Transverse colon (tissue), 3 donors: Measurements from ENCODE around the gene KPNA6.

Experiments used
- EP300 ChIP-seq: sonication (generic); formaldehyde crosslinking; IDR thresholded peaks from one replicate; pipeline ENCODE4 v1.6.1; 2017; ENCODE audit warnings: antibody characterized with exemption, low read depth
- POLR2A ChIP-seq: fragments of 450-650 bp; IDR thresholded peaks from one replicate; pipeline ENCODE4 v1.6.1; 2016; ENCODE audit warnings: antibody characterized with exemption, mild to moderate bottlenecking, moderate library complexity
- TF ChIP-seq, protein P1 (sequence below), 5 experiments: fragments of 200-600 bp in 3 of 5; fragments of 450-650 bp in 2 of 5; sonication (generic) in 3 of 5; IDR thresholded peaks; 1 replicate in 2 of 5; 2 replicates in 3 of 5; pipeline ENCODE4 v1.5.1; 2016 to 2017; ENCODE audit warnings: antibody characterized with exemption in 5 of 5, inconsistent platforms in 3 of 5, mild to moderate bottlenecking in 2 of 5, moderate library complexity in 1 of 5

DNA sequence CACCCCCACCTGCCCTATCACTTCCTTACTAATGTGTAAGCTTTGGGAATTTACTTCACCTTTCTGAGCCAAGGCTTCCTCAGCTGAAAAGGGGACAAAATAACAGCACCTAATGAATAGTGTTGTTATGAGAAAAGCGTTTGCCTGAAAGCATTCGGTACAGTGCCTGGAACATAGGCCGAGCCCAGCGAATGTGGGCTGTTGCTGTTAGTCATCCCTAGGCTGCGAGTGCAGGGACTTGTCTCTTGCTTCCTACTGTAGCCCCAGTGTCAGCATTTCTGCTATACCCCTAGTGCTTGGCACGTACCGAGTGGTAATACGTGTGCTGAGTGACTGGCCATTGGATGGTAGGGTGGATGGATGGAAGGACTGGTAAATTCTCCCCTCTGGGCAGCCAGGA lies 16.7 kb upstream of the KPNA6 start:
- TF ChIP-seq EP300, result no peak
- TF ChIP-seq, protein P1, sequence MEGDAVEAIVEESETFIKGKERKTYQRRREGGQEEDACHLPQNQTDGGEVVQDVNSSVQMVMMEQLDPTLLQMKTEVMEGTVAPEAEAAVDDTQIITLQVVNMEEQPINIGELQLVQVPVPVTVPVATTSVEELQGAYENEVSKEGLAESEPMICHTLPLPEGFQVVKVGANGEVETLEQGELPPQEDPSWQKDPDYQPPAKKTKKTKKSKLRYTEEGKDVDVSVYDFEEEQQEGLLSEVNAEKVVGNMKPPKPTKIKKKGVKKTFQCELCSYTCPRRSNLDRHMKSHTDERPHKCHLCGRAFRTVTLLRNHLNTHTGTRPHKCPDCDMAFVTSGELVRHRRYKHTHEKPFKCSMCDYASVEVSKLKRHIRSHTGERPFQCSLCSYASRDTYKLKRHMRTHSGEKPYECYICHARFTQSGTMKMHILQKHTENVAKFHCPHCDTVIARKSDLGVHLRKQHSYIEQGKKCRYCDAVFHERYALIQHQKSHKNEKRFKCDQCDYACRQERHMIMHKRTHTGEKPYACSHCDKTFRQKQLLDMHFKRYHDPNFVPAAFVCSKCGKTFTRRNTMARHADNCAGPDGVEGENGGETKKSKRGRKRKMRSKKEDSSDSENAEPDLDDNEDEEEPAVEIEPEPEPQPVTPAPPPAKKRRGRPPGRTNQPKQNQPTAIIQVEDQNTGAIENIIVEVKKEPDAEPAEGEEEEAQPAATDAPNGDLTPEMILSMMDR (IDR thresholded peaks at IDR 0.05), result no peak
- no peak for TF ChIP-seq POLR2A
